CD4-positive, alpha-beta T cell treated with Interleukin-17A for 1 hour (primary cell): ENCODE data around the gene PKM.
A peak's percentile ranks its signal among the peaks of the same experiment; 100 is the strongest.
"Not testable (repeated sequence)": the region's sequence is repeated elsewhere in the genome, so short reads cannot be mapped to it uniquely, and the experiment has no call there.

ENCODE experiments used
- DNase-seq: peaks from one replicate; pipeline ENCODE4 v3.0.0-alpha.2; 2020

Gene PKM

DNA sequence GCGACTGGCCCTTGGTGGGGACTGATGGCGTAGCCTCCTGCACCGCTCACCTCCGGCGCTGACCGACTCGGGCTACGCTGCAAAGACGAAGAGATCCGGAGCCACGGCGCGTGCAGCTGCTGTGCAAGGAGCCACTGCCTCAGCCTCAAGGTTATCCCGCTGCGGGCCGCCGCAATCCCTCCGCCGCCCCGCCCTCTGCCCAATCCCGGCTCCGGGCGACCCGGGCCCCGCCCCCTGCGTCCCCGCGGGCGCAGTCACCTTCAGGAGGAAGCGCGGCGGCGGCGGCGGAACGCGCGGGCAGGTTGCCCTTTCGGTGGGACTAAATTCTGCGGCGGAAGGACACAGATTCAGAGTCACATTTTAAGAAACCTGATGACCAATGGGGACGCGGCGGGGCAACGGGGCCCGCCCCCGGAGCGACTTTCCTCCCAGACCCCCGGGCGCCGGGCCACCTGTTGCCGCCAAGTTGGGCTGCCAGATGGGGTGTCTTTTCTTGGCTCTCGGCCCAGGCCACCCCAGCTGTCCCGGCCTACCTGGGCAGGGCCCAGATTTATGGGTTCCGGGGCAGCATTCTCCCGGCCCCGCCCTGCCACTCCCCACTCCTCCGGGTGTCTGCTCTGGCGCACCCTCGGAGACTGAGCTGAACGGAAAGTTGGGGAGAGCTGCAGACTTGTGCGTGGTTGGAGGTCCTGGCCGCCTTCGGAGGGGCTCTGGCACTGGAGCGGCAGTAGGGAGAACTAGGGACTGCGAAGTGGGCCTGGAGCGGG lies at the start of gene PKM:
Gene PKM, minus strand, starts transcription at position 125 of the 767 bp plus-strand sequence. CDS start 12,093 bp downstream, outside the sequence.
- peak; percentile 95 for DNase-seq

DNA sequence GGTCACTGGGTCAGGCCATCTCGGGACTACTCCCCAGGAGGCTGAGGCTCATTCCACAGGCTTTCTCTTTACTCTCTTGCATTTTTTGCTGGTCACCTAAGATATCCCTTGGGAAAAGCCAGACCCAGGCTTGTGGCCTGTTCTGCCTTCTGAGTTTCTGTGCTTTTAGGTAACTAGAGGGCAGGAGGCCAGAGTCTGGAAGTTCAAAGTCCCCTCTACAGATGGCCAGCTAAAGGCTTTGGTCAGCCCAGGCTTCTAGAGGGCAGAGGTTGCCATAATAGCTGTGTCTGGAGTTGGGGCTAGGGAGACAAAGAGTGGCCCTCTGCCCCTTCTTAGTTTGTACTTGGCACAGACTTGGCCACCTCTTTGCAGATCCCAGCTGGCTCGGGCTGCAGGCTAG lies 49.8 kb upstream of the PKM start:
- no peak for DNase-seq

DNA sequence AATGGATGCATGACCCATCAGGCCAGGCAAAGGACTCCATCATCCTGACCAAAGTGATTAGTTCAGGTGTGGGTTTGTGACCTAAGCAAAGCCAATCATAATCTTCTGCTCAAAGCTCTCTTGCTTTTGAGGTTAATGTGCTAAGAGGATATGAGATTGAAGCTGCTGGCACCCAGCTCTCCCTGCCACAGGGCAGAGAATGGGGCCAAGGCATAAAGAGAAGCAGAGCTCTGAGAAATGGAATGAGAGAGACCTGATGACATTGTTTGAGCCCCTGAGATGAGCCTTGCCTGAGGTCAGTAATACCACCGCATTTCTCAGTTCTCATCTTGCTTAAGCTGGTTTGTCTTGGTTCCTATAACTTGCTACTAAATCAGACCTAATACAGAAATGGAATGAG lies 47.7 kb upstream of the PKM start:
- DNase-seq = no peak

DNA sequence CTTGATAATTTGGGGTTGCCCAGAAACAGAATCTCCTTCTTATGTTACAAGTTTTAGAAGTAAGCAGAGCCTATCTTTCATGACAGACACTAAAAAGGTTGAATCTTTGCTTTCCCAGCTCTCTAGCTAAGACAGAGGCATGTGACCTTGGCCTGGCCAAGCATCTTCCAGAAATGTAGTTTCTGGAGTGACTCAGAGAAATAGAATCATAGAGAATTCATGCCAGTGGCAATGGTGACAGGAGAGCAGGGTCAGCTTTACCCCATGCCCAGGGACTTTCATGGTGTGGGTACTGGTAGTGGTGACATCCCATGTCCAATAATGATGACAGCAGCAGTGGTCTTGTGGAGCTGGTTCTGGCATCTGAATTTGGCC lies 45.3 kb upstream of the PKM start:
- DNase-seq = no peak

- not testable (repeated sequence) for DNase-seq
Measured at GRCh38 chr15:72275635-72276325, 44.8 kb upstream of the PKM start.

DNA sequence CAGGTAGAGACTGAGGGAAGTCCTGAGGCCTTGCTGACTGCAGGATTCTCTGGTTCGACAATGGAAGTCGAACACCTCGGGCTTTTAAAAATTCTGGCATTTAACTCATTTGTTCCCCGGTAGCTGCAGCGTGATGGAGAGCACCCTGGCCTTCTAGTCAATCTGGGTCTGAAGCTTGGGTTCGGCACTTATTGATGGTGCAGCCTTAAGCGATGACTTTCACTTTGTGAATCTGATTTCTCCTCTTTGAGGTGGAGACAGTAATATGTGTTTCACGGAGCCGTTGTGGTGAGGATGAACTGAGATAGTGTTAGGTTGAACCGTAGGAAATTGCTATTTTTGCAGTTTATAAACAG lies 42.0 kb upstream of the PKM start:
- DNase-seq = no peak

DNA sequence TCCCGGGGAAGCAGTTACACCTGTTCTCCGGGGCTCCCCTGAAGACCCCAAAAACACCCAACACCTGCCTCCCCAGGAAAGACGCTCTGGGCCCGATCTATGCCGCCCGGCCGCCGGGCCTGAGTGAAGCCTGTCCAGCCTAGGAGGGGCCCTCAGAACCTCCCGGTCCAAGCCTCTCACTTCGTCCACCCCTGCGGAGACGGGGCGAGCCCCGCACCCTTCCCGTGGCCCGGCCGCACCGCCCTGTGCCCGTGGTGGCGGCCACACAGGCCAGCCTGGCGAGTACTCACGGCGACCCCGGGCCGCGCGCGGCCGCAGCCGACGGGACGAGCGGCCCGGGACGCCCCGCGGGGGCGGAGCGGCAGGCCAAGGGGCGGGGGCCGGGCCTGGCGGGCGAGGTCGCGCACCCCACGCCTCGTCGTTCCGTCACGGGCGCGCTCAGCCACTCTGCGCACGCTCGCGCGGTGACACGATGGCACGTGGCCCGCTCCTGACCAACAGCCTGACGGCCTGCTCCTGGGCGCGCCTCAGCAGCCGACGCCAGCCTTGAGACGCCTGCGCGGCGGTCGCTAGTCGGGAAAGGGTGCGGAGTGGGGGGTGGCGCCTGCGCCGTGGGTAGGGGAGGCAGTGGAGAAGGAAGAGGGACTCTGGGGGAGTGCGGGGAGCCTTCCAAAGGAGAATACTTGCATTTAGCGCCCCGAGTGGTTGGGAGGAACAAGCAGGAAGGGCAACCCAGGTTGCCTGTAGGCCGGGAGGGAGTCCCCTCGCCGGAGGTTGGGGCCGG lies 41.4 kb upstream of the PKM start, which contains the start of gene PARP6:
Gene PARP6, minus strand, starts transcription at position 342 of the 784 bp plus-strand sequence. CDS start 5,077 bp downstream, outside the sequence.
- DNase-seq = peak; percentile 99

DNA sequence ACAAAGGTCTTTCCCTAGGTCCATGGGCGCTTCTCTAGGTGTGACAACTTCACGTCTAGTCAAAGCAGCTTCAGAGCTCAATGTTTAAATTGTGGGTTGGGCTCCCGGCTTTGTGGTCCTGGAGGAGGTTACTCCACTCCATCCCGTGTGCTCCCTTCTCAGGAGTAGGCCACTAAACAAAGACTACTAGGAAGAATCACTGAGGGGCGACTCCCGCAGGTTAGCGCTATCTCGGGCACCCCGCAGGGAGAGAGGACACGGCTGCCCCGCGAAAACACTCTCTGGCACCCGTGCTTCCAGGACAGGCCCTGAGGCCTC lies 40.9 kb upstream of the PKM start:
- no peak for DNase-seq

GRCh38 chr15:72271221-72271620 lies 40.2 kb upstream of the PKM start:
- no peak for DNase-seq

DNA sequence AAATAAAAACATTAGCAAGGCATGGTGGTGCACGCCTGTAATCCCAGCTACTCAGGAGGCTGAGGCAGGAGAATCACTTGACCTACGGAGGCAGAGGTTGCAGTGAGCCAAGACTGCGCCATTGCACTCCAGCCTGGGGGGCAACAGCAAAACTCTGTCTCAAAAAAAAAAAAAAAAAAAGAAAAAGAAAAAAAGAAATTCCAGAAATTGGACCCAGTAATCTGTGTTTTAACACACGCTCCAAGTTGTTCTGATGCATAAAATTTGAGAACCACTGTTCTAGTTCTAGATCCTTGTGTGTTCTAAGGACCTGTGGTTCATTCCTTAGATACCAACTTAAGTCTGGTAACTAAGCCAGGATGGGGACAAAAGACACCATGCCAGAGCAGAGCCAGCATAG lies 38.7 kb upstream of the PKM start:
- DNase-seq = no peak

GRCh38 chr15:72265031-72265430 lies 34.0 kb upstream of the PKM start:
- no peak for DNase-seq

GRCh38 chr15:72252663-72253299 lies 21.8 kb upstream of the PKM start:
- DNase-seq = no peak

GRCh38 chr15:72249142-72249810 lies 18.3 kb upstream of the PKM start:
- DNase-seq = no peak

- DNase-seq = no peak
Measured at GRCh38 chr15:72248514-72248913, 17.5 kb upstream of the PKM start.

DNA sequence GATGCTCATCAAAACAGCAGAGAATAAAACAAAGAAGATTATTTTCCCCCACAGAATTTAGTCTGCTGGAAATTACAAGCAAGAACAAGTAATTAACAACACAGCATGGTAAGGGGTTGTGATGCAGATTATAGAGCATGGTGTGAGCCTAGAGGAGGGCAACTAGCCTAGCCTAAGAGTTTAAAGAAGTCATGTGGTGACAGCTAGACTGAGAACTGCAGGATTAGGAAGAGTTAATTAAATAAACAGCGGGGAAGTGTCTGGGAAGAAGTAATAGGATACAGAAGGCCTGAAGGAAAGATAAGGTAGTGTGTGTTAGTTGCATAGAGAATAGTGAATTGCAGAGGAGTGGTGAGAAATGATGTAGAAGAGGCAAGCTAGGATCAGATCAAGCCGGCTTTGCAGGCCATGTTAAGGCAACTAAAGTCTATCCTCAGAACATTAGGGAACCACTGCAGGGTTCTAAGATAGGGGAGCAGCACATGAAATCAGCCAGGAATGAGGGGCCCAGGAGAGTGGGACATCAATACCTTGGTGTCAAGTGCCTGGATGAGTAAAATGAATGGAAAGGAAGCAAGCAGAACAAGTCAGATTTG lies 11.9 kb upstream of the PKM start:
- DNase-seq = no peak

- DNase-seq = no peak
Measured at GRCh38 chr15:72239652-72240051, 8.7 kb upstream of the PKM start.

DNA sequence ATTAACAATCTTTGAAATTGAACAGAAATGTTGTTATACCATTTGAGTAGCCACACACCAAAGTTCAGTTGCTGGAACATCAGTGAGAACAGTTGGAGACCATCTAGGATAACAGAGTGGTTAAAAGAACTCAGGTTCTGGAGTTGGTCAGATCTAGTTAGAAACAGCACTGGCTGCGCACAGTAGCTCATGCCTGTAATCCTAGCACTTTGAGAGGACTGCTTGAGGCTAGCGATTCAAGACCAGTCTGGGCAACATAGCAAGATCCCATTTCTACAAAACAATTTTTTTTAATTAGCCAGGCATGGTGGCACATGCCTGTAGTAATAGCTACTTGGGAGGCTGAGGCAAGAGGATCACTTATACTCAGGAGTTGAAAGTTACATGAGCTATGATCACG lies 7.6 kb upstream of the PKM start:
- no peak for DNase-seq

DNA sequence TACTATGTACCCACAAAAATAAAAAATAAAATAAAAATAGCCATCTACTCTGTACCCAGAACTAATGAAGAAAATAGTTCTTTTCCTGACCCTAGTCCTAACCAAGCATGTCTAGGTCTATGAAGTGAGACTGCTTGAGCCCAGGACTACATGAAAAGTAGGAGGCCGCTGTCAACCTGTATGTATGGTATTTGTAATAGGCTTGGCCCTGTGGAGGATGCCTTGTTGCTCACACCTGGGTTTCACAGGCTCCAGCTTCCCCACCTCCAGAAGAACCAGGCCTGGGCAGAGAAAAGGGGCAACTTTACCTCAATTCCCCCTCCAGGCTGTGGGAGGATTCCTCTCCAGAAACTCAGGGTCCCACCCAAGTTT lies 6.8 kb upstream of the PKM start:
- no peak for DNase-seq

- peak; percentile 46 for DNase-seq
Measured at GRCh38 chr15:72237029-72237852, 6.3 kb upstream of the PKM start.

DNA sequence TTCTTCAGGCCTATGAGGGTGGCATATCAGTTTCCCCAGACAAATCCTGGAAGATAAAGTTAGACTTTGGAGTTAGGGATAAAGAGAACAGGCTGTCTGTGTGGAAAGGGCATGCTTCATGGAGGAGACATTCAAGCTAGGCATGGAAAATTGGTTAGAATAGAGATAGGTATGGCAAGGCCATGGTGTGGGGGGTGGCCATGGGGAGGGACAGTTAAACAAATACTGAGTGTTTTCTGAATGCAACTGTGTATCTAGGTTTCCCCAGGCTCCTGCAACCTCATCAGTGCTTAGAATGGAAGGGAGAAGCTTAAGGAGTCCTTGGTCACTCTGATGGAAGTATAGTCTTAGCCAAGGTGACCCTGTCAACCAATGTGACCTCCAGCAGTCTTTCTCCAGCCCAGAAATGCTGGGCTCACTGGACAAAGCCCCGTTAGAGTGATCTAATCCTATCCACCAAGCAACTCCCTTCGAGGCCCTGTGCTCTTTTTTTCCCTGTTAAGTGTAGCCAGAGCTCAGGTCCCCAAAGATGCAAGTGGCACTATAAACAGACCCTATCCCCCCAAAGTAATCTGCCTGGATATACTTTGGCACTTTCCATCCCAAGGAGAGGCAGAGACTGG lies 5.5 kb upstream of the PKM start:
- DNase-seq = no peak

- no peak for DNase-seq
Measured at GRCh38 chr15:72235298-72235697, 4.3 kb upstream of the PKM start.
